GM12892 (cell line): Measurements from ENCODE around the gene KLF16.

Source experiments
- DNase-seq: peaks from one replicate; pipeline ENCODE4 v3.0.0; 2011; ENCODE audit not compliant: insufficient read length
- FAIRE-seq: peaks from 2 replicates; lab custom pipeline; 2011; peaks lifted over from hg19 to GRCh38; lab: Jason Lieb, UNC
- POLR2A ChIP-seq: IDR thresholded peaks from 2 replicates; pipeline ENCODE4 v1.6.1; 2011; ENCODE audit warnings: low read depth, low read length, control low read depth
- POLR2AphosphoS5 ChIP-seq: IDR thresholded peaks from 2 replicates; pipeline ENCODE4 v1.6.1; 2011; ENCODE audit warnings: low read depth, low read length, control low read depth
- TAF1 ChIP-seq: IDR thresholded peaks from 2 replicates; pipeline ENCODE4 v1.6.1; 2011; ENCODE audit warnings: low read depth, mild to moderate bottlenecking, control low read depth, low read length, borderline replicate concordance

Gene KLF16

GRCh38 chr19:1830568-1830967 is 32.8 kb downstream of the KLF16 start:
- TF ChIP-seq TAF1, result no peak
- no peak for TF ChIP-seq POLR2AphosphoS5
- no peak for TF ChIP-seq POLR2A
- DNase-seq, result no peak
- FAIRE-seq, result no peak

DNA sequence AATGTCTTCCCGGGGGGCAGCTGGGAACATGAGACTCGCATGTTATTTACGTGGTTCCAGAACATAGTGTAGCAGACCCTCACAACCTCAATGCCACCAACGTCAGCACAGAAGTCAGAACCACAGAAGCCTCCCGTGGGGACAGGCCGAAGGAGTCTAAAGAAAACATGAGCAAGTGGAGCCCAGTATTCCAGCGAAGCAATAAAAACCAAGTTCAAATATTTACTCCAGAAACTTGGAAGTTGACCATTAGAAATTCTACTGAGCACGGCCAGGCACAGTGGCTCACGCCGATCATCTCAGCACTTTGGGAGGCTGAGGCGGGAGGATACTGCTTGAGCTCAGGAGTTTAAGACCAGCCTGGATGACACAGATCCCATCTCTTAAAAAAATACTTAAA is 33.4 kb downstream of the KLF16 start:
- TF ChIP-seq POLR2A (no peak), TAF1 (no peak), POLR2AphosphoS5 (no peak)
- no peak for FAIRE-seq
- no peak for DNase-seq

DNA sequence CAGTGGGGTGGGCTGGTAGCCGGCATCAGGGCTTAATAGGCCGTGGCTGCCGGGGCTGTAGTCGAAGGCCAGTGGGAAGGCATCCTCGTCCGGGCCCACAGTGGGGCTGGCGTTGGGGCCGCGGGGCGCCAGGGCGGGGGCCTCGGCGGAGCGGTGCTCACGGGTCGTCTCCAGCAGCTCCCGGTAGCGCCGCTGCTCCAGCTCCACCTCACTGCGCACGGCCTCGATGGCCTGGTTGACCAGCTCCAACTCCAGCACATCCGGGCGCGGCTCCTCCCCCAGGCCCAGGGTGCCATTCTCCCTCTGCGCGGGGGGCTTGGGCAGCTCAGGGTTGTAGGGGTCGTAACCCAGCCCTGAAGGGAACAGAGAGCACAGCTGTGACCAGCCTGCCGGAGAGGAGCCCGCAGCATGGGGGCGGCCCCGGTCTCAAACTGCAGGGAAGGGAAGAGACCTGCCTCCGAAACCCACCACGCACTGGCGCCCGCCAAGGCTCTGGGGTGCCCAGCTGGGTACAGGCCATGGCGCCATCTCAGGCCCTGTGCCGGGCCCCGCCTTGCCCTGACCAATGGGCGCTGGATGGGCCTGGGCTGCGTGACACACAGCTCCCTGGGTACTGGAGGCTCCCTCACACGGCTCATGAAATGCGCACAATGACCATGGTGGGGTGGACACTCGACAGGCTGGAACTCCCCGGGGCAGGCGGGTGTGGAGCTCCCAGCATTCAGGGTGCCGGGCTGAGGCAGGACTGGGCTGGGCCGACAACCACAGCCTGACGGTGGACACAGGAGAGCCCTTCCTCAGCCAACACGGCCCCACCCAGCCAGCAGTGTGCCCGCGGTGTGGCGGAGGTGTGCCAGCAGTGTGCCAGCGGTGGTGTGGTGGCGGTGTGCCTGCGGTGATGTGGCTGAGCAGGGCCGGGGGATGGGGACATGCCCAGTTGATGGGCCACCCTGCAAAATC is 34.8 kb downstream of the KLF16 start:
- FAIRE-seq (no peak), DNase-seq (no peak)
- TF ChIP-seq TAF1 (no peak), POLR2AphosphoS5 (no peak), POLR2A (no peak)

- FAIRE-seq, result no peak
- no peak for TF ChIP-seq TAF1
- TF ChIP-seq POLR2AphosphoS5, result no peak
- no peak for TF ChIP-seq POLR2A
- no peak for DNase-seq
Observed at GRCh38 chr19:1827566-1828278, 35.7 kb downstream of the KLF16 start.

DNA sequence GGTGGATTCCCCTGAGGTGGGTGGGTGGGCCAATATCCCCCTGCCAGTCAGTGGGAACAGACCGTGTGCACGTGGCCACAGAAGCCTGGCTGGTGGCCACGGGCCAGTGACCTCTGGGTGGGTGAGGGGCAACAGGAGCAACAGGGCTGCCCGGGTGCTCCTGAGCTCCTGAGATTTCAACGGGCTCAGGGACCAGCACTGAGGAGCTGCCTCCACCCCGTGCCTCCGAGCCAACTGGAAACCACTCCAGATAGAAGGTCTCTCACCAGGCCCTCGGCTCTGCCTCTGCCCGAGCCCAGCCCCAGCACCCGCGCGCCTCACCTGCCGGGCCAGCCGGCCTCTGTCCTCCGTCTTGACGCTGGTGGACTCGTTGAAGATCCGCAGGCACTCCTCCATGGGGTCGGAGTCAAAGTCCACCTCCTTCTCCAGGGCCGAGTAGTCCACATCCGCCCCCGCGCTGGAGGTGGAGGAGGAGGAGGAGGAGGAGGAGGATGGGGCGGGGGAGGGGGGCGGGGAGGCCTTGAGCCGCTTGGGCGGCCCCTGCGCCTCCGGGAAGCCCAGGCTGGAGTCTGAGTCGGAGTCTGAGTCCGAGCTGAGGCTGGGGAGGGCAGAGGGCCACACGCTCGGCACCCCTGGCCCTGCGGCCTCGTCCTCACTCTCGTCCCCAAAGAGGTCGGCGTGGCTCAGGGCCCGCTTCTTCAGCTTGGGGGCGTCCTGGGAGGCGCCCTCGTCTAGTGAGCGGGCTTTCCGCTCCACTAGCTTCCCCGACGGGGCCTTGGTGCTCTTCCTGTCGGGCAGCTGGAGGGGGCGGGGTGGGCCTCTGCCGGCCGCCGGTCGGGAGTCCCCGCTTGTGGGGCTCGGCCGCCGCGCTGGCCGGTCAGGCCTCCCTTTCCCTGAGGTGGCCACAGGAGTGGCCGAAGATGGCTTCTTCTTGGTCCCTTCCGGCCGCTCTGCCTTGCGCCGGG is 36.5 kb downstream of the KLF16 start:
- DNase-seq (no peak), FAIRE-seq (no peak)
- TF ChIP-seq POLR2AphosphoS5, result no peak
- TF ChIP-seq TAF1, result no peak
- TF ChIP-seq POLR2A, result peak; percentile 41; the same call in 1 of the 2 replicates

GRCh38 chr19:1825909-1826556 is 37.3 kb downstream of the KLF16 start:
- peak; percentile 99 for DNase-seq
- FAIRE-seq, result peak; percentile 85
- 0 out of 2 replicates have a peak, but pooled peaks have one; percentile 37 for TF ChIP-seq POLR2A
- TF ChIP-seq TAF1, result no peak
- TF ChIP-seq POLR2AphosphoS5, result no peak

- TF ChIP-seq TAF1, result no peak
- TF ChIP-seq POLR2AphosphoS5, result no peak
- DNase-seq, result no peak
- FAIRE-seq, result no peak
Observed at GRCh38 chr19:1824252-1824622, 39.1 kb downstream of the KLF16 start.

DNA sequence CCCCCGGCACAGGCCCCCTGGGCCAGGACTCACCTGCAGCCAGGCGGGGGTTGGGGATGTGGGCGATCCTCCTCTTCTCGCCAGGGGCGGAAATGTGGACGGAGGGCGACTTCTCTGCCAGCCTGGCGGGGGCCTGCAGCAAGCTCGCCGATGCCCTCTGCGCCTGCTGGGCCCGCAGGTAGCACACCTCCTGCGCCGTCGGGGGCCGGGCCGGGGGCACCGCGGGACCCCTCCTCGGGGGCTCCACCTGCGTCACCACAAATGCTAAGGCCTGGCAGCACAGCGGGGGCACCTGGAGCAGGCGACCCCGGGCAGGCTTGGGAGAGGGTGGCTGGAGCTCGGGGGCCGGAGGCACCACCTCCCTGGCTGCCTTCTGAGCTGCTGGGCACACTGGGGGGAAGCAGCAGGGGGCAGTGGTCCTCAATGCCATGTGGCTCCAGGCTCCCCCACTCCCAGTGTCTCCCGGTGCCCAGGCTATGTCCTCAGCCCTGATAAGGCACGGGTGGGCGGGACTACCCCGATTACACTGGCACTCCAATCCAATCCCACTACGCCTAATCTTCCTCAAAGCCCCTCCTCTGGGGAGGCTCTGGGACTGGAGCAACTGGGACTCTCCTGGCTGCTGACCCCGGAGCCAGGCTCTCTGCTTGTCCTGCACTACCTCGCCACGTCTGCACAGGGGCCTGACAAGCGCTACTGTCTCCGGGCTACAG is 39.7 kb downstream of the KLF16 start:
- no peak for TF ChIP-seq POLR2AphosphoS5
- no peak for TF ChIP-seq POLR2A
- FAIRE-seq (no peak), DNase-seq (no peak)

- FAIRE-seq (no peak), DNase-seq (no peak)
- TF ChIP-seq POLR2A, result no peak
- no peak for TF ChIP-seq POLR2AphosphoS5
- TF ChIP-seq TAF1, result no peak
Observed at GRCh38 chr19:1823020-1823419, 40.4 kb downstream of the KLF16 start.

GRCh38 chr19:1822210-1822609 is 41.2 kb downstream of the KLF16 start:
- TF ChIP-seq POLR2A (no peak), TAF1 (no peak), POLR2AphosphoS5 (no peak)
- FAIRE-seq (no peak), DNase-seq (no peak)
